HCT116 (cell line): ENCODE measurements around the gene RGS4. TPM values are rescaled to one million over a fixed set of nuclear protein-coding genes. Genes with fewer than 3 reads are reported as not detected.

Experiments used
- ATAC-seq: fragments of 200-7000 bp; cut with Tn5 transposase; 2 replicates; pipeline ENCODE4 v1.9.1; 2020; ENCODE audit warnings: mild to moderate bottlenecking, moderate library complexity
- BruUV-seq: library from RNA; stranded (reverse); fragments of 400-500 nt; replicated peaks from 2 replicates; lab custom pipeline; 2021; lab: Mats Ljungman, UMichigan
- CTCF ChIA-PET: fragments of 300-600 bp; sonication (Branson Sonifier 250); formaldehyde crosslinking; loops from one replicate; lab custom pipeline; 2021; ENCODE audit warnings: antibody characterized with exemption; lab: Charles Lee
- POLR2A ChIA-PET: fragments of 300-600, 350-600 bp; sonication (Branson Sonifier 250); formaldehyde crosslinking; loops from one replicate; lab custom pipeline; 2021; ENCODE audit warnings: antibody characterized with exemption; lab: Charles Lee
- RAD21 ChIA-PET, 2 experiments: fragments of 300-600 bp; sonication (Branson Sonifier 250); formaldehyde crosslinking; loops; one replicate each; lab custom pipeline; 2023; ENCODE audit warnings: low total read pairs in 2 of 2; ENCODE audit not compliant: uncharacterized antibody in 2 of 2, unreplicated experiment in 2 of 2, low non-redundant PET in 1 of 2; lab: Charles Lee
- DNase-seq: peaks from one replicate; pipeline ENCODE4 v3.0.0-alpha.2; 2010; ENCODE audit warnings: low read depth, low spot score
- H2AFZ ChIP-seq: fragments of 200-600 bp; shearing (Covaris generic), sonication (generic); 2 replicates; pipeline ENCODE4 v1.6.1; 2017; ENCODE audit warnings: low read depth, mixed run types, mixed read lengths, antibody characterized with exemption, low read length; ENCODE audit not compliant: poor library complexity, severe bottlenecking
- H3K27ac ChIP-seq: 2 replicates; pipeline ENCODE4 v1.5.1; 2012; ENCODE audit warnings: low read depth, low read length
- H3K27me3 ChIP-seq: fragments of 200-600 bp; sonication (generic); 2 replicates; pipeline ENCODE4 v1.6.1; 2016; ENCODE audit warnings: mixed run types, low read length, mixed read lengths; ENCODE audit not compliant: insufficient read depth
- H3K36me3 ChIP-seq, 2 experiments: fragments of 200-500 bp in 1 of 2; fragments of 200-600 bp in 1 of 2; sonication (Bioruptor generic) in 1 of 2; sonication (generic) in 1 of 2; 2 replicates each; pipeline versions ENCODE4 v1.5.1 to v1.6.1; 2014 to 2016; ENCODE audit warnings: low read length in 2 of 2, inconsistent platforms in 1 of 2, mixed read lengths in 1 of 2, mixed run types in 1 of 2; ENCODE audit not compliant: insufficient read depth in 2 of 2, control insufficient read depth in 1 of 2
- H3K4me1 ChIP-seq, 2 experiments: fragments of 200-600 bp in 1 of 2; sonication (generic) in 1 of 2; 2 replicates each; pipeline versions ENCODE4 v1.5.1 to v1.6.1; 2012 to 2017; ENCODE audit warnings: low read length in 2 of 2, inconsistent platforms in 1 of 2, mild to moderate bottlenecking in 1 of 2, mixed read lengths in 1 of 2, mixed run types in 1 of 2, moderate library complexity in 1 of 2; ENCODE audit not compliant: insufficient read depth in 2 of 2, control insufficient read depth in 1 of 2
- H3K4me2 ChIP-seq: fragments of 200-600 bp; sonication (generic); 2 replicates; pipeline ENCODE4 v1.6.1; 2017; ENCODE audit warnings: mixed run types, low read length, mixed read lengths
- H3K4me3 ChIP-seq, 2 experiments: fragments of 200-600 bp in 1 of 2; sonication (generic) in 1 of 2; replicated peaks in 1 of 2; 2 replicates each; pipeline ENCODE4 v1.5.1; 2011 to 2016; ENCODE audit warnings: low read length in 2 of 2, control low read depth in 1 of 2, low read depth in 1 of 2, mild to moderate bottlenecking in 1 of 2, mixed read lengths in 1 of 2, mixed run types in 1 of 2
- H3K79me2 ChIP-seq: fragments of 200-600 bp; sonication (generic); 2 replicates; pipeline ENCODE4 v1.6.1; 2017; ENCODE audit warnings: mild to moderate bottlenecking, mixed run types, low read length, moderate library complexity, mixed read lengths; ENCODE audit not compliant: insufficient read depth
- H3K9ac ChIP-seq: fragments of 200-600 bp; sonication (generic); 2 replicates; pipeline ENCODE4 v1.6.1; 2016; ENCODE audit warnings: low read length, mixed read lengths
- H3K9me2 ChIP-seq: fragments of 200-600 bp; sonication (generic), shearing (Covaris generic); 2 replicates; pipeline ENCODE4 v1.6.1; 2017; ENCODE audit warnings: mixed run types, mild to moderate bottlenecking, moderate library complexity; ENCODE audit not compliant: insufficient read depth
- H3K9me3 ChIP-seq, 2 experiments: fragments of 200-500 bp in 1 of 2; fragments of 200-600 bp in 1 of 2; sonication (Bioruptor generic) in 1 of 2; sonication (generic) in 1 of 2; 2 replicates each; pipeline ENCODE4 v1.6.1; 2014 to 2017; ENCODE audit warnings: low read length in 2 of 2, mixed read lengths in 2 of 2, inconsistent platforms in 1 of 2, low read depth in 1 of 2, mild to moderate bottlenecking in 1 of 2, mixed run types in 1 of 2, moderate library complexity in 1 of 2; ENCODE audit not compliant: control insufficient read depth in 1 of 2, insufficient read depth in 1 of 2
- H4K20me1 ChIP-seq: fragments of 200-600 bp; sonication (generic), shearing (Covaris generic); 2 replicates; pipeline ENCODE4 v1.6.1; 2017; ENCODE audit warnings: mixed run types, mild to moderate bottlenecking, moderate library complexity; ENCODE audit not compliant: insufficient read depth
- EGR1 ChIP-seq: IDR thresholded peaks from 2 replicates; pipeline ENCODE4 v1.6.1; 2012; ENCODE audit warnings: low read depth
- ELF1 ChIP-seq: IDR thresholded peaks from 2 replicates; pipeline ENCODE4 v1.6.1; 2012; ENCODE audit warnings: low read depth, borderline replicate concordance
- EZH2 ChIP-seq: fragments of 200-600 bp; sonication (generic); IDR thresholded peaks from 2 replicates; pipeline ENCODE4 v1.6.1; 2017; ENCODE audit warnings: antibody characterized with exemption, mixed run types
- MAX ChIP-seq: IDR thresholded peaks from 2 replicates; pipeline ENCODE4 v1.6.1; 2012
- POLR2A ChIP-seq: IDR thresholded peaks from 2 replicates; pipeline ENCODE4 v1.7.0; 2011; ENCODE audit warnings: borderline replicate concordance; ENCODE audit not compliant: insufficient read depth, insufficient read length; ENCODE audit errors: extremely low read depth
- SIN3A ChIP-seq: IDR thresholded peaks from 2 replicates; pipeline ENCODE4 v1.6.1; 2012; ENCODE audit warnings: low read depth
- SRF ChIP-seq: IDR thresholded peaks from 2 replicates; pipeline ENCODE4 v1.6.1; 2012; ENCODE audit warnings: low read depth
- TCF7L2 ChIP-seq: IDR thresholded peaks from 2 replicates; pipeline ENCODE4 v1.7.0; 2011; ENCODE audit warnings: borderline replicate concordance, inconsistent platforms; ENCODE audit not compliant: insufficient read depth, insufficient read length; ENCODE audit errors: extremely low read depth
- YY1 ChIP-seq: IDR thresholded peaks from 2 replicates; pipeline ENCODE4 v1.6.1; 2011; ENCODE audit warnings: low read length, low read depth, moderate library complexity, mild to moderate bottlenecking; ENCODE audit not compliant: insufficient replicate concordance; ENCODE audit errors: extremely low read depth
- ZBTB33 ChIP-seq: IDR thresholded peaks from 2 replicates; pipeline ENCODE4 v1.6.1; 2011; ENCODE audit warnings: mild to moderate bottlenecking, low read length, moderate library complexity; ENCODE audit not compliant: insufficient replicate concordance; ENCODE audit errors: extremely low read depth
- ZFX ChIP-seq: fragments of 450-650 bp; IDR thresholded peaks from 2 replicates; pipeline ENCODE4 v1.6.1; 2017
- intact Hi-C: fragments of 100-400 bp; cut with micrococcal nuclease; formaldehyde crosslinking; loops from 2 replicates; pipeline ENCODE4 v1.10.0; 2022
- total RNA-seq: library from RNA; stranded (reverse); gene quantifications from one replicate; pipeline ENCODE4 v1.2.1, GENCODE V29; 2021; ENCODE audit not compliant: unreplicated experiment

RGS4 gene
- total RNA-seq, 1 experiment from 2014 or later, result not detected

- BruUV-seq, result no TSS peak
- Histone ChIP-seq H3K79me2 (no peaks in the 10 kb centered on the region), H4K20me1 (no peaks in the 10 kb centered on the region), H3K36me3 (no peaks in the 10 kb centered on the region), H3K27me3 (peaks cover 30% of the 10 kb centered on the region), H3K4me3 (no peak overlapping the region), H3K27ac (no peak overlapping the region), H3K9me2 (no peaks in the 10 kb centered on the region), H3K4me2 (no peak overlapping the region), H2AFZ (no peak overlapping the region), H3K9me3 (no peaks in the 10 kb centered on the region), H3K4me1 (peaks cover 0 to 12% of the 10 kb centered on the region in 2 experiments; a peak in 2 of 4 replicates), H3K9ac (no peak overlapping the region)
- intact Hi-C loops, result no loop called here
- CTCF ChIA-PET, result no interaction called here
- RAD21 ChIA-PET, result no interaction called here
- no peak for TF ChIP-seq ELF1
- TF ChIP-seq EGR1, result no peak
- TF ChIP-seq TCF7L2, result no peak
- no peak for TF ChIP-seq MAX
- no peak for TF ChIP-seq SRF
- no peak for TF ChIP-seq POLR2A
- no peak for TF ChIP-seq ZFX
- TF ChIP-seq YY1, result no peak
- no peak for TF ChIP-seq SIN3A
- no peak for TF ChIP-seq EZH2
- TF ChIP-seq ZBTB33, result no peak
- no peak for DNase-seq
- POLR2A ChIA-PET, result no interaction called here
- ATAC-seq, result no peak
These were observed 2.5 kb upstream of the RGS4 start for GRCh38 chr1:163066686-163067085.
